RWPE1 (cell line): ENCODE results near the gene SMAD5.

Source experiments
- CTCF ChIA-PET: fragments of 350-600 bp; sonication (Branson Sonifier 250); formaldehyde crosslinking; extraction: SDS; loops from one replicate; lab custom pipeline; 2021; lab: Yijun Ruan, JAX
- POLR2A ChIA-PET: fragments of 400-600 bp; formaldehyde crosslinking; extraction: SDS; loops from one replicate; lab custom pipeline; 2020; ENCODE audit warnings: antibody characterized with exemption; ENCODE audit not compliant: low non-redundant PET; lab: Yijun Ruan, JAX
- DNase-seq: peaks from one replicate; pipeline ENCODE4 v3.0.0; 2012; ENCODE audit warnings: low spot score
- H3K27ac ChIP-seq: fragments of 450-650 bp; 2 replicates; pipeline ENCODE4 v1.5.1; 2017
- CTCF ChIP-seq: fragments of 450-650 bp; conservative IDR thresholded peaks from 2 replicates; pipeline ENCODE4 v1.5.1; 2017; ENCODE audit warnings: low read depth, mild to moderate bottlenecking

The SMAD5 gene

GRCh38 chr5:136145030-136145429 is 12.4 kb downstream of the SMAD5 start:
- no peak overlapping the region for H3K27ac ChIP-seq
- ChIA-PET CTCF (interaction anchor here (0.7 kb wide), 1 partner anchor 310 kb away, joined by 4 read pairs; no protein-coding TSS in a partner anchor), POLR2A (no interaction called here)
- TF ChIP-seq CTCF = no peak
- DNase-seq = no peak

GRCh38 chr5:136146201-136146600 is 13.6 kb downstream of the SMAD5 start:
- no peak for TF ChIP-seq CTCF
- POLR2A ChIA-PET = no interaction called here
- H3K27ac ChIP-seq = no peak overlapping the region
- DNase-seq = no peak
- CTCF ChIA-PET = interaction anchor here (0.6 to 1.0 kb wide), 3 partner anchors 66 to 1134 kb away, joined by 3 to 5 read pairs (median 4); no protein-coding TSS in a partner anchor

- POLR2A ChIA-PET = no interaction called here
These were observed 15.0 kb downstream of the SMAD5 start for GRCh38 chr5:136147632-136148031.

GRCh38 chr5:136149891-136150290 is 17.2 kb downstream of the SMAD5 start:
- DNase-seq = no peak
- ChIA-PET CTCF (interaction anchor here (0.6 kb wide), 2 partner anchors 8 to 1629 kb away, joined by 3 to 4 read pairs; no protein-coding TSS in a partner anchor), POLR2A (no interaction called here)
- TF ChIP-seq CTCF = no peak
- no peak overlapping the region for H3K27ac ChIP-seq

More at GRCh38 chr5:136147632-136148031, 15.0 kb downstream of the SMAD5 start:
- CTCF ChIA-PET = no interaction called here
- no peak overlapping the region for H3K27ac ChIP-seq
- no peak for DNase-seq
- TF ChIP-seq CTCF = no peak

- no peak overlapping the region for H3K27ac ChIP-seq
- ChIA-PET POLR2A (no interaction called here), CTCF (interaction anchor here (0.9 kb wide), 1 partner anchor 19 kb away, joined by 3 read pairs; no protein-coding TSS in a partner anchor)
- no peak for TF ChIP-seq CTCF
- no peak for DNase-seq
These were observed 21.1 kb downstream of the SMAD5 start for GRCh38 chr5:136153581-136154236.

GRCh38 chr5:136155078-136155477 is 22.4 kb downstream of the SMAD5 start:
- POLR2A ChIA-PET = no interaction called here
- no peak overlapping the region for H3K27ac ChIP-seq
- CTCF ChIA-PET = no interaction called here
- TF ChIP-seq CTCF = no peak
- no peak for DNase-seq
